Kidney (tissue), 14 donors: Measurements from ENCODE around the gene COBLL1. TPM values are rescaled to one million over a fixed set of nuclear protein-coding genes. Genes with fewer than 3 reads are reported as not detected.
A peak's percentile ranks its signal among the peaks of the same experiment; 100 is the strongest.

Experiments
- DNase-seq, 5 donors: peaks; one replicate each; pipeline ENCODE4 v3.0.0-alpha.2; 2013 to 2020
- FAIRE-seq: peaks from 2 replicates; lab custom pipeline; 2012; peaks lifted over from hg19 to GRCh38; lab: Jason Lieb, UNC
- H3K27ac ChIP-seq, 2 donors: one replicate each; pipeline ENCODE4 v1.7.0; 2013; ENCODE audit warnings: low read depth in 2 of 2, low read length in 2 of 2, inconsistent platforms in 1 of 2
- H3K27me3 ChIP-seq: one replicate; pipeline ENCODE4 v1.7.1; 2013; ENCODE audit warnings: low read length, inconsistent platforms; ENCODE audit not compliant: control insufficient read depth, insufficient read depth
- H3K36me3 ChIP-seq, 3 donors: one replicate each; pipeline versions ENCODE4 v1.7.0 to v1.7.1; 2013; ENCODE audit warnings: low read length in 3 of 3, control low read depth in 1 of 3, inconsistent platforms in 1 of 3; ENCODE audit not compliant: insufficient read depth in 3 of 3, control insufficient read depth in 2 of 3
- H3K4me1 ChIP-seq, 3 donors: one replicate each; pipeline versions ENCODE4 v1.7.0 to v1.7.1; 2013; ENCODE audit warnings: low read length in 3 of 3, inconsistent platforms in 1 of 3, low read depth in 1 of 3; ENCODE audit not compliant: control insufficient read depth in 2 of 3, insufficient read depth in 2 of 3
- H3K4me3 ChIP-seq, 3 donors: one replicate each; pipeline versions ENCODE4 v1.7.0 to v1.8.1; 2013; ENCODE audit warnings: low read length in 3 of 3, control low read depth in 1 of 3, inconsistent platforms in 1 of 3
- H3K9ac ChIP-seq, 3 donors: one replicate each; pipeline versions ENCODE4 v1.7.0 to v1.7.1; 2013; ENCODE audit warnings: low read length in 3 of 3, control low read depth in 1 of 3, inconsistent platforms in 1 of 3
- H3K9me3 ChIP-seq, 3 donors: one replicate each; pipeline versions ENCODE4 v1.7.0 to v1.7.1; 2013; ENCODE audit warnings: low read length in 3 of 3, control low read depth in 1 of 3, inconsistent platforms in 1 of 3; ENCODE audit not compliant: control insufficient read depth in 2 of 3, insufficient read depth in 1 of 3
- CTCF ChIP-seq: IDR thresholded peaks from 3 replicates; pipeline ENCODE4 v1.5.1; 2012; ENCODE audit warnings: mild to moderate bottlenecking, moderate library complexity, borderline replicate concordance; ENCODE audit not compliant: insufficient read depth; ENCODE audit errors: extremely low read depth
- intact Hi-C: fragments of 100-400 bp; cut with DNase I; formaldehyde crosslinking; loops from one replicate; pipeline ENCODE4 v1.11.1; 2022
- polyA plus RNA-seq: library from polyadenylated mRNA; stranded (reverse); fragments of 350-450 nt; fragmentation: Illumina TruSeq; extraction: RNeasy Lipid Tissue Mini Kit (QIAGEN cat#74804); gene quantifications from one replicate; pipeline ENCODE4 v1.2.3, GENCODE V29; 2014; ENCODE audit warnings: low read depth, low replicate concordance; ENCODE audit not compliant: insufficient read depth
- total RNA-seq: library from RNA; stranded (reverse); fragmentation: NEBNext Ultra II Directional; extraction: Animal tissue kit (Norgen Biotek cat#: 25700); gene quantifications from one replicate; pipeline ENCODE4 v1.2.1, GENCODE V29; 2021
- donor health status: control.
- donor health status: control.
- donor health status: control.
- donor health status: control.
- donor health status: control.
- donor health status: DM: yes; HTN: yes; CAD: no.
- donor health status: Normal renal cell carcinoma (clear cell type).

The COBLL1 gene
- total and polyA plus RNA-seq, 2 donors from 2014 or later, result 39.7 to 205 TPM

GRCh38 chr2:164747140-164747539 lies 94.5 kb downstream of the COBLL1 start:
- no peaks in the 10 kb centered on the region for H3K36me3 ChIP-seq
- no peak for DNase-seq
- no peak overlapping the region for H3K9ac ChIP-seq
- FAIRE-seq, result no peak
- no peaks in the 10 kb centered on the region for H3K27me3 ChIP-seq
- intact Hi-C loops, result no loop called here
- H3K4me3 ChIP-seq, result no peak overlapping the region
- H3K4me1 ChIP-seq, result peaks cover 0 to 19% (median 0%) of the 10 kb centered on the region in 3 donors
- no peak for TF ChIP-seq CTCF
- no peaks in the 10 kb centered on the region for H3K9me3 ChIP-seq
- no peak overlapping the region for H3K27ac ChIP-seq

DNA sequence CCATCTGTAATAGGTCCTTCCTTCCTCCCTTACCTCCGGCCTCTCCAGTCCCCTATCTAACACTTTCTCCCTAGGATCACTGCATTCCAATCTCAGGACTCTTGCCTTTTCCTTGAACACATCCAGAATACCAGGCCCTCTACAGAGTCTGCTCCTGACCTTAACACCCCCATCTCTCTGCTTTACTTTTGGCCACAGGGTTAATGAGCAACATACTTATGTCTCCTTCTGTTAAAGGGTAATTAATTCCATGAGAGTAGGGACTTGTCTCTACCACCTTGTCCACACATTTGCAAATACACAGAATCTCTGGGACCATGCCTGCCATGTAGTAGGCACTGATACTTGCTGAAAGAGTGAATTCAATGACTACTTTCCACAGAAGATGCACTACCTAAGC lies 94.9 kb downstream of the COBLL1 start:
- Histone ChIP-seq H3K9me3 (no peaks in the 10 kb centered on the region), H3K36me3 (no peaks in the 10 kb centered on the region), H3K27ac (no peak overlapping the region), H3K9ac (no peak overlapping the region), H3K27me3 (no peaks in the 10 kb centered on the region), H3K4me3 (no peak overlapping the region), H3K4me1 (peaks cover 0 to 19% (median 0%) of the 10 kb centered on the region in 3 donors)
- intact Hi-C loops, result no loop called here
- FAIRE-seq (peak; percentile 44), DNase-seq (peak in 2 of 5 donors; percentile 33 to 62)
- no peak for TF ChIP-seq CTCF

DNA sequence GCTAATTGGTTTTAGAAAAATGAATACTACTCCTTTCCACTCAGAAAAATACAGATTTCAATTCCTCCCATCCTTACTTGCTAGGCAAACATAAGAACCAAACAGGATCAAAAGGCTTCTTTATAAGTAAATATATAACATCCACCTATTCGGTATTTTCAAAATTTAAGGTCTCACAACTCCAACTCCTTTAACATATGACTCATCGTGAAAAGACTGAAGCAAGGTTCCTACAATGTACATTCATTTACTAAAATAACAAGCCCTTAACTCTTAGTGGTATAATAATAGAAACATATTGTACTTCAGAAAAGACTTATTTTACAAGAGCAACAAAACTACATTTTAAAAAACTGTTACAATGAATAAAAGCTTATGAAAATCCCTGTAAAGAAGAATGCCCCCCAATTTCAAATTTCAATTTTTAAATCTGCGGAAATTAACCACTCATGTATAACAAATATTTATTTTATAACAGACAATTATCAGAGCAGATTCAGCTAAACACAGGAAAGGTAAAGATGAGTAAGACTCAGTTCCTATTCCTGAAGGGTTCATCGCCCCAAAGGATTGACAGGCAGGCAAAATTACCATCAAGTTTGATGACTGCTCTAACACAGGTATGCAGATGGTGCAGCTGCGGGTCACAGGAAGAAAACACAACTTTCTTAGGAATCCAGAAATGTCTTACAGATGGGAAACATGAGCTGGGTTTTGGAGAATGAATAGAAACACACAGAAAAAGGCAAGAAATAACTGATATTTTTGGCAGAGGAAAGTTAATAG lies 96.4 kb downstream of the COBLL1 start:
- H3K36me3 ChIP-seq, result no peaks in the 10 kb centered on the region
- H3K9me3 ChIP-seq, result no peaks in the 10 kb centered on the region
- peak overlapping the region in 1 of 2 donors; percentile 5 for H3K27ac ChIP-seq
- no peak for DNase-seq
- no peak overlapping the region for H3K9ac ChIP-seq
- TF ChIP-seq CTCF, result no peak
- FAIRE-seq, result no peak
- no peaks in the 10 kb centered on the region for H3K27me3 ChIP-seq
- intact Hi-C loops, result no loop called here
- no peak overlapping the region for H3K4me3 ChIP-seq
- peaks cover 0 to 19% (median 0%) of the 10 kb centered on the region in 3 donors for H3K4me1 ChIP-seq
